ENCODE data around the gene CES5A. TPM values are rescaled to one million over a fixed set of nuclear protein-coding genes. Genes with fewer than 3 reads are reported as not detected.

CES5A gene
- total RNA-seq, 1 experiment from 2014 or later: not detected

DNA sequence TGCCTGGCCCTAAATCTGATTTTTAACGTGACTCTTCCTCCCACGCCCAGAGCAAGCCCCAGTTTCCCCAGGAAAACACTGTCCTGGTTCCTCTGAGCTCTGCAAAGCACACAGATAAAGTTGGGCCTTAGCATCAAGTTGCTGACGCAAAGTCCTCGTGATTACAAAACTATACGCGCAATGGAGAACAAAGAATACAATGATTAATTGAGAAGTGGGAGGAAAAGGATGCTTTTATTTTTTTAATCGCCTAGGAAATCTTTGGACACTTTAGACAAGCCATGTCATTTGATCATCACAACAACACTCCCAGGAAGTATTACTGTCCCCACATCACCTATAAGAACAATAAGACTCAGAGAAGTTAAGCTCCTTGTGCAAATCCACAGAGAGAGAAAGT, 30.5 kb upstream of the CES5A start:
- no peaks in the 10 kb centered on the region for H3K4me1 Mint-ChIP-seq (ENCODE audit: low read depth, unreplicated experiment)

DNA sequence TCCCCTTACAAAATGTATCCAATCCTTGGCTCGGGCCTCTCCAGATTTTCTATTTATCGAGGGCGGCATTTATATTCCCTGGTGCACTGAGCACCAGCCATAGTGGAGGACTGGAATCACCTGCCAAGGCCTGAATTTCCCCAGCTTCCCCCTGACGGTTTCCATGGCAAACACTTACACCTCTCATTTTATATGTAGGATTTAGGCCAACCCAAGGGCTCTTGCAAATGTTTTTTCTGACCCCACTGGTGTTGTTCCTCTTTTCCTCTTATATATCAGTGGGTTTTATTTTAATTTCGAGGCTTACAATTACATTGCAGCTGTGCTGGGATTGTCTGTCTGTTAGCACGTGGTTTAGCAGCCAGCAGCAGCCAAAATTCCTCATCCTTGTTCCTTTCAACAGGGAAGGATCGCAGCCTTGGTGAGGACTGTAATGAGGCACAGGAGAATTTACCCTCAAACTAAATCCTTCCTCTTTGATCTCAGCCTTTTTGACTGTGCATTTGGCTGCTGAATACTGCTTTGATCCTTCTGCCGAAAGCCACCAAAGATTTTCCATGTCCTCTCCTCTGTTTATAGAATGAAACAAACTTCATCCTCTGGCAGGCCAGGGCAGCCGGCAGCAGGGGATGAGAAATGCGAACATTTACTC, 26.5 kb upstream of the CES5A start:
- POLR2A ChIA-PET: no interaction called here
- H3K4me3 Mint-ChIP-seq (ENCODE audit: unreplicated experiment): no peak overlapping the region
- no peak overlapping the region for H3K27ac Mint-ChIP-seq (ENCODE audit: unreplicated experiment)

More for the DNA sequence above, 30.5 kb upstream of the CES5A start:
- peaks cover 28% of the 10 kb centered on the region for H3K27me3 Mint-ChIP-seq (ENCODE audit: insufficient read depth, unreplicated experiment)
- Histone ChIP-seq H3K27me3 (replicated peaks; ENCODE audit: control insufficient read depth, insufficient read depth, low read length) (no peaks in the 10 kb centered on the region), H3K4me1 (no peaks in the 10 kb centered on the region), H3K36me3 (ENCODE audit: control insufficient read depth, insufficient read depth, low read length) (no peaks in the 10 kb centered on the region), H3K9me3 (0 out of 2 replicates have a peak, but pooled peaks cover 10% of the 10 kb centered on the region), H3K4me3 (ENCODE audit: low read depth, low read length) (no peak overlapping the region)
- no peak overlapping the region for H3K27ac Mint-ChIP-seq (ENCODE audit: unreplicated experiment)
- peaks cover 14% of the 10 kb centered on the region for H3K9me3 Mint-ChIP-seq (ENCODE audit: unreplicated experiment)
- no TSS peak for BruUV-seq (replicated peaks)
- ChIA-PET CTCF (no interaction called here), POLR2A (no interaction called here)
- no peaks in the 10 kb centered on the region for H3K36me3 Mint-ChIP-seq (ENCODE audit: insufficient read depth, unreplicated experiment)
- no peak overlapping the region for H3K4me3 Mint-ChIP-seq (ENCODE audit: unreplicated experiment)
- no peak for DNase-seq
- TF ChIP-seq, protein P1, sequence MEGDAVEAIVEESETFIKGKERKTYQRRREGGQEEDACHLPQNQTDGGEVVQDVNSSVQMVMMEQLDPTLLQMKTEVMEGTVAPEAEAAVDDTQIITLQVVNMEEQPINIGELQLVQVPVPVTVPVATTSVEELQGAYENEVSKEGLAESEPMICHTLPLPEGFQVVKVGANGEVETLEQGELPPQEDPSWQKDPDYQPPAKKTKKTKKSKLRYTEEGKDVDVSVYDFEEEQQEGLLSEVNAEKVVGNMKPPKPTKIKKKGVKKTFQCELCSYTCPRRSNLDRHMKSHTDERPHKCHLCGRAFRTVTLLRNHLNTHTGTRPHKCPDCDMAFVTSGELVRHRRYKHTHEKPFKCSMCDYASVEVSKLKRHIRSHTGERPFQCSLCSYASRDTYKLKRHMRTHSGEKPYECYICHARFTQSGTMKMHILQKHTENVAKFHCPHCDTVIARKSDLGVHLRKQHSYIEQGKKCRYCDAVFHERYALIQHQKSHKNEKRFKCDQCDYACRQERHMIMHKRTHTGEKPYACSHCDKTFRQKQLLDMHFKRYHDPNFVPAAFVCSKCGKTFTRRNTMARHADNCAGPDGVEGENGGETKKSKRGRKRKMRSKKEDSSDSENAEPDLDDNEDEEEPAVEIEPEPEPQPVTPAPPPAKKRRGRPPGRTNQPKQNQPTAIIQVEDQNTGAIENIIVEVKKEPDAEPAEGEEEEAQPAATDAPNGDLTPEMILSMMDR (IDR thresholded peaks at IDR 0.05; ENCODE audit: insufficient read depth in 1 of 2, low read depth in 1 of 2, low read length in 1 of 2, severe bottlenecking in 1 of 2, unreplicated experiment in 1 of 2): no peak
- intact Hi-C loops (cut with micrococcal nuclease; ENCODE audit: unreplicated experiment): no loop called here

DNA sequence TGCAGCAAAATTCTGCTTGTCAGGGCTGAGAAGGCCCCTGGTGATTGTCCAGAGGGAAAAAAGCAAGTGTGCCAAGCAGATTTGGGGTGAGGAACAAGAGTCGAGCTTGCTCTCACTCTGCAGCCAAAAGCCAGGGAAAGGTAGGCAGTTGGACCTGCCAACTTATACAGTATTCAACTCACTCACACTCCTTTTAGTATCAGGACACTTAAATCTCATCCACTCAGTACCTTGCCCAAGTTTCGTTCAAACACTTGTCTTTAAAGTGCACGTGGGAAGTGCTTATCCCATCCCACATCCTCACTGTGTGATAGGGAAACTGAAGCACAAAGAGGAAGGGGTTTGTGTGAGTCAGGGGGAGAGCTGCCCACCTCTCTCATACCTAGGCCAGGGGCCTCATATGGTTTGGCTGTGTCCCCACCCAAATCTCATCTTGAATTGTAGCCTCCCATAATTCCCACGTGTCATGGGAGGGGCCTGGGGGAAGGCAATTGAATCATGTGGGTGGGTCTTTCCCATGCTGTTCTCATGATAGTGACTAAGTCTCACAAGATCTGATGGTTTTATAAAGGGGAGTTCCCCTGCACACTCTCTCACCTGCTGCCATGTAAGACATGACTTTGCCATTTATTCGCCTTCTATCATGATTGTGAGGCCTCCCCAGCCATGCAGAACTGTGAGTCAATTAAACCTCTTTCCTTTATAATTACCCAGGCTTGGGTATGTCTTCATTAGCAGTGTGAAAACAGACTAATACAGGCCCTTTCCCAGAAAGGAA, 25.6 kb upstream of the CES5A start:
- peaks cover 14% of the 10 kb centered on the region for H3K9me3 Mint-ChIP-seq (ENCODE audit: unreplicated experiment)
- no peaks in the 10 kb centered on the region for H3K4me1 Mint-ChIP-seq (ENCODE audit: low read depth, unreplicated experiment)
- no peak overlapping the region for H3K4me3 Mint-ChIP-seq (ENCODE audit: unreplicated experiment)
- Histone ChIP-seq H3K36me3 (ENCODE audit: control insufficient read depth, insufficient read depth, low read length) (no peaks in the 10 kb centered on the region), H3K4me3 (ENCODE audit: low read depth, low read length) (no peak overlapping the region), H3K27me3 (replicated peaks; ENCODE audit: control insufficient read depth, insufficient read depth, low read length) (no peaks in the 10 kb centered on the region), H3K9me3 (0 out of 2 replicates have a peak, but pooled peaks cover 10% of the 10 kb centered on the region), H3K4me1 (no peaks in the 10 kb centered on the region)
- intact Hi-C loops (cut with micrococcal nuclease; ENCODE audit: unreplicated experiment): no loop called here
- TF ChIP-seq, protein P1 (IDR thresholded peaks at IDR 0.05; ENCODE audit: insufficient read depth in 1 of 2, low read depth in 1 of 2, low read length in 1 of 2, severe bottlenecking in 1 of 2, unreplicated experiment in 1 of 2): no peak
- ChIA-PET CTCF (no interaction called here), POLR2A (interaction anchor here (0.7 kb wide), 1 partner anchor 542 kb away, joined by 5 read pairs; no protein-coding TSS in a partner anchor)
- H3K36me3 Mint-ChIP-seq (ENCODE audit: insufficient read depth, unreplicated experiment): no peaks in the 10 kb centered on the region
- H3K27me3 Mint-ChIP-seq (ENCODE audit: insufficient read depth, unreplicated experiment): peaks cover 11% of the 10 kb centered on the region
- BruUV-seq (replicated peaks): no TSS peak
- no peak for DNase-seq
- H3K27ac Mint-ChIP-seq (ENCODE audit: unreplicated experiment): no peak overlapping the region

More for the DNA sequence above, 26.5 kb upstream of the CES5A start:
- intact Hi-C loops (cut with micrococcal nuclease; ENCODE audit: unreplicated experiment): no loop called here
- Histone ChIP-seq H3K4me3 (ENCODE audit: low read depth, low read length) (no peak overlapping the region), H3K36me3 (ENCODE audit: control insufficient read depth, insufficient read depth, low read length) (no peaks in the 10 kb centered on the region), H3K4me1 (no peaks in the 10 kb centered on the region), H3K27me3 (replicated peaks; ENCODE audit: control insufficient read depth, insufficient read depth, low read length) (no peaks in the 10 kb centered on the region), H3K9me3 (0 out of 2 replicates have a peak, but pooled peaks cover 10% of the 10 kb centered on the region)
- DNase-seq: no peak
- TF ChIP-seq, protein P1 (IDR thresholded peaks at IDR 0.05; ENCODE audit: insufficient read depth in 1 of 2, low read depth in 1 of 2, low read length in 1 of 2, severe bottlenecking in 1 of 2, unreplicated experiment in 1 of 2): no peak
- Mint-ChIP-seq H3K9me3 (ENCODE audit: unreplicated experiment) (peaks cover 14% of the 10 kb centered on the region), H3K4me1 (ENCODE audit: low read depth, unreplicated experiment) (no peaks in the 10 kb centered on the region), H3K36me3 (ENCODE audit: insufficient read depth, unreplicated experiment) (no peaks in the 10 kb centered on the region), H3K27me3 (ENCODE audit: insufficient read depth, unreplicated experiment) (peaks cover 17% of the 10 kb centered on the region)
- BruUV-seq (replicated peaks): no TSS peak
- CTCF ChIA-PET: no interaction called here
